LNCaP clone FGC (cell line): ENCODE data around the gene RSRC2.
"Not testable (repeated sequence)": the region's sequence is repeated elsewhere in the genome, so short reads cannot be mapped to it uniquely, and the experiment has no call there.

Source experiments
- DNase-seq: peaks from one replicate; pipeline ENCODE4 v3.0.0-alpha.2; 2011; ENCODE audit warnings: low read depth
- H3K4me3 ChIP-seq: 2 replicates; pipeline ENCODE4 v1.5.1; 2011; ENCODE audit warnings: mild to moderate bottlenecking, low read depth, low read length, control low read depth
- TF ChIP-seq, protein P1 (sequence below): IDR thresholded peaks from 2 replicates; pipeline ENCODE4 v1.5.1; 2012; ENCODE audit warnings: mild to moderate bottlenecking; ENCODE audit not compliant: control insufficient read depth, insufficient read depth; ENCODE audit errors: extremely low read depth

RSRC2 gene

GRCh38 chr12:122486805-122487426 lies 39.8 kb downstream of the RSRC2 start:
- no peak for DNase-seq
- no peak overlapping the region for H3K4me3 ChIP-seq
- TF ChIP-seq, protein P1, sequence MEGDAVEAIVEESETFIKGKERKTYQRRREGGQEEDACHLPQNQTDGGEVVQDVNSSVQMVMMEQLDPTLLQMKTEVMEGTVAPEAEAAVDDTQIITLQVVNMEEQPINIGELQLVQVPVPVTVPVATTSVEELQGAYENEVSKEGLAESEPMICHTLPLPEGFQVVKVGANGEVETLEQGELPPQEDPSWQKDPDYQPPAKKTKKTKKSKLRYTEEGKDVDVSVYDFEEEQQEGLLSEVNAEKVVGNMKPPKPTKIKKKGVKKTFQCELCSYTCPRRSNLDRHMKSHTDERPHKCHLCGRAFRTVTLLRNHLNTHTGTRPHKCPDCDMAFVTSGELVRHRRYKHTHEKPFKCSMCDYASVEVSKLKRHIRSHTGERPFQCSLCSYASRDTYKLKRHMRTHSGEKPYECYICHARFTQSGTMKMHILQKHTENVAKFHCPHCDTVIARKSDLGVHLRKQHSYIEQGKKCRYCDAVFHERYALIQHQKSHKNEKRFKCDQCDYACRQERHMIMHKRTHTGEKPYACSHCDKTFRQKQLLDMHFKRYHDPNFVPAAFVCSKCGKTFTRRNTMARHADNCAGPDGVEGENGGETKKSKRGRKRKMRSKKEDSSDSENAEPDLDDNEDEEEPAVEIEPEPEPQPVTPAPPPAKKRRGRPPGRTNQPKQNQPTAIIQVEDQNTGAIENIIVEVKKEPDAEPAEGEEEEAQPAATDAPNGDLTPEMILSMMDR: no peak

DNA sequence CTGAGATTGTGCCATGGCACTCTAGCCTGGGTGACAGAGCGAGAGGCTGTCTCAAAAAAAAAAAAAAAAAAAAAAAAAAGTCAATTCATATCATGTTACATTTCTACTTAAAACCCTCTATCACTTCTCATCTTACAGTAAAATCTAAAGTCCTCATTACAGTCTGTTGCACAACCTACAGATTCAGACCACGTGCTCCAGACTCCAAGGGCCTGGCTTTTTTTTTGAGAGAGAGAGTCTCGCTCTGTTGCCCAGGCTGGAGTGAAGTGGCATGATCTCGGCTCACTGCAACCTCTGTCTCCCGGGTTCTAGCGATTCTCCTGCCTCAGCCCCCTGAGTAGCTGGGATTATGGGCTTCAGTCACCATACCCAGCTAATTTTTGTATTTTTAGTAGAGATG lies 40.4 kb downstream of the RSRC2 start:
- not testable (repeated sequence) for DNase-seq, H3K4me3 ChIP-seq

GRCh38 chr12:122484385-122484784 lies 42.4 kb downstream of the RSRC2 start:
- H3K4me3 ChIP-seq, DNase-seq: not testable (repeated sequence)

GRCh38 chr12:122483969-122484368 lies 42.8 kb downstream of the RSRC2 start:
- DNase-seq: no peak
- H3K4me3 ChIP-seq: no peak overlapping the region
- TF ChIP-seq, protein P1: no peak

GRCh38 chr12:122481861-122482260 lies 44.9 kb downstream of the RSRC2 start:
- no peak for DNase-seq
- no peak overlapping the region for H3K4me3 ChIP-seq
- TF ChIP-seq, protein P1: no peak

DNA sequence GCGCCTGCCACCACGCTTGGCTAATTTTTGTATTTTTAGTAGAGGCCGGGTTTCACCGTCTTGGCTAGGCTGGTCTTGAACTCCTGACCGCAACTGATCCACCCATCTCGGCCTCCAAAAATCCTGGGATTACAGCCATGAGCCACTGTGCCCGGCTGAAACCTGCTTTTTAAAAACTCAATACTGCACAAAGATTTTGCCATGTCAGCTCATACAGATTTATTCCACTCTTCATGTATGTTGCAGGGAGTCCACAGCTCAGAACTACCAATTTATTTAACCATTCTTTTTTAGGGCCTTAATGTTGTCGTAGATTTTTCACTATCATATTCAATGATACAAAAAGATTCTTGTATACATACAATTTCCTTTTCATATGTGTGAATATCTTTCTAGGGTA lies 46.0 kb downstream of the RSRC2 start:
- no peak overlapping the region for H3K4me3 ChIP-seq
- no peak for DNase-seq
- TF ChIP-seq, protein P1: no peak

GRCh38 chr12:122474324-122474716 lies 52.4 kb downstream of the RSRC2 start:
- TF ChIP-seq, protein P1: no peak
- no peak for DNase-seq
- H3K4me3 ChIP-seq: no peak overlapping the region

- TF ChIP-seq, protein P1: no peak
- no peak overlapping the region for H3K4me3 ChIP-seq
- no peak for DNase-seq
Measured at GRCh38 chr12:122473543-122474323, 53.0 kb downstream of the RSRC2 start.
